Measurements from ENCODE around the gene DEGS2. TPM values are rescaled to one million over a fixed set of nuclear protein-coding genes. Genes with fewer than 3 reads are reported as not detected.
A peak's percentile ranks its signal among the peaks of the same experiment; 100 is the strongest.

DEGS2 gene
- total RNA-seq, 1 experiment from 2014 or later: 0.07 TPM

DNA sequence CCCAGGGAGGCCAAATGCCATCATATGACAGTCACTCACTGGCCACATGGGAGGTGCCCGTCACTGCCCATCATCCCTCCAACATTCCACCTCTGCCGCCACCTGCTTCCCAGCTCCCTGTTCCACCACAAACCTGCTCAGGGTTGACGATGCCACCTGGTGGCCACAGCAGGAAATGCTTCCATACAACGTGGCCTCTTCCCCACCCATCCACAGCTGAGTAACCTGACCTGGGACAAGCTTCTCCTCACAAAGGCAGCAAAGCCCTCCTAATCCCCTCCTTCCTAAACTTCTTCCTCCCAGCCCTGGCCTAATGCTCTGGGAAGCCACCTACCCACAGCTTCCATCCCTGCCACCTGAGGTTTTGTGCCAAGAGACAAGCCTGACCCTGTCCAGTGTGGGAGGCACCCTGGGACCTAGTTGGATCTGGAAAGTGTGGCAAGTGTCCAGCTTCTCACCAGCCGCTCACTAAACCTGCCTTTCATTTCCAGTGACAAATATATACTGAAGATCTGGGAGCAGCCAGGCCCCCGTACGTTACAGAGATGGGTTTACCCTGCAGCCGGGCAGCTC lies 4.3 kb downstream of the DEGS2 start:
- BruUV-seq (replicated peaks): no TSS peak
- peak; percentile 45 for DNase-seq (ENCODE audit: unreplicated experiment)
- intact Hi-C loops (cut with micrococcal nuclease): loop anchor here (1.0 kb wide), 1 partner anchor 83 kb away; no protein-coding TSS in a partner anchor
- no peaks in the 10 kb centered on the region for H3K4me1 Mint-ChIP-seq (ENCODE audit: insufficient read depth, unreplicated experiment)
- H3K27ac Mint-ChIP-seq (ENCODE audit: low read depth, unreplicated experiment): no peak overlapping the region
- H3K4me3 Mint-ChIP-seq (ENCODE audit: unreplicated experiment): no peak overlapping the region
- ChIA-PET CTCF (interaction anchor here (0.6 to 3.5 kb wide), 11 partner anchors 33 to 1575 kb away, joined by 3 to 14 read pairs (median 3); no protein-coding TSS in a partner anchor), POLR2A (interaction anchor here (0.9 to 1.1 kb wide), 2 partner anchors 82 to 124 kb away, joined by 3 read pairs; no protein-coding TSS in a partner anchor)
- peaks cover 10% of the 10 kb centered on the region for H3K36me3 Mint-ChIP-seq (ENCODE audit: insufficient read depth, unreplicated experiment)
- H3K27me3 Mint-ChIP-seq (ENCODE audit: insufficient read depth, unreplicated experiment): no peaks in the 10 kb centered on the region
- TF ChIP-seq, protein P1, sequence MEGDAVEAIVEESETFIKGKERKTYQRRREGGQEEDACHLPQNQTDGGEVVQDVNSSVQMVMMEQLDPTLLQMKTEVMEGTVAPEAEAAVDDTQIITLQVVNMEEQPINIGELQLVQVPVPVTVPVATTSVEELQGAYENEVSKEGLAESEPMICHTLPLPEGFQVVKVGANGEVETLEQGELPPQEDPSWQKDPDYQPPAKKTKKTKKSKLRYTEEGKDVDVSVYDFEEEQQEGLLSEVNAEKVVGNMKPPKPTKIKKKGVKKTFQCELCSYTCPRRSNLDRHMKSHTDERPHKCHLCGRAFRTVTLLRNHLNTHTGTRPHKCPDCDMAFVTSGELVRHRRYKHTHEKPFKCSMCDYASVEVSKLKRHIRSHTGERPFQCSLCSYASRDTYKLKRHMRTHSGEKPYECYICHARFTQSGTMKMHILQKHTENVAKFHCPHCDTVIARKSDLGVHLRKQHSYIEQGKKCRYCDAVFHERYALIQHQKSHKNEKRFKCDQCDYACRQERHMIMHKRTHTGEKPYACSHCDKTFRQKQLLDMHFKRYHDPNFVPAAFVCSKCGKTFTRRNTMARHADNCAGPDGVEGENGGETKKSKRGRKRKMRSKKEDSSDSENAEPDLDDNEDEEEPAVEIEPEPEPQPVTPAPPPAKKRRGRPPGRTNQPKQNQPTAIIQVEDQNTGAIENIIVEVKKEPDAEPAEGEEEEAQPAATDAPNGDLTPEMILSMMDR (IDR thresholded peaks at IDR 0.05; ENCODE audit: unreplicated experiment): peak; percentile 71
- H3K9me3 Mint-ChIP-seq (ENCODE audit: unreplicated experiment): peaks cover 7% of the 10 kb centered on the region

DNA sequence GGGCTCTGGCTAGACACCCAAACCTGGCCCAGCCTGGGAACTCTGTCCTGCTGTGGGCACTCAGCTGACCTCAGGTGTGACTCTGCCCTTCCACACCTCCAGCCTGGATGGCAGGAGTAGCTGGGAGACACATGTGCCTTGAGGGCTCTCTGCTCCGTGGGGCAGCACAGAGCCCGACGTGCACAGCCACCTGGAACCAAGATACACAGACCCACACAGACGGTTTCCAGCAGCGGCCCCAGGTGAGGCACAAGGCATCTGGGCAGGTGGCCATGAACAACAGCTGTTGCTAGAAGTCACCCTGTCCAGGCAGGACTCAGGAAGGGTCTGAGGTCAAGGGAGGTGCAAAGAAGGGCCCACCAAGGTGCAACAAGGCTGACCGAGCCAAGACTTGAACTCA lies 5.9 kb downstream of the DEGS2 start:
- H3K36me3 Mint-ChIP-seq (ENCODE audit: insufficient read depth, unreplicated experiment): peaks cover 10% of the 10 kb centered on the region
- H3K4me3 Mint-ChIP-seq (ENCODE audit: unreplicated experiment): no peak overlapping the region
- peaks cover 7% of the 10 kb centered on the region for H3K9me3 Mint-ChIP-seq (ENCODE audit: unreplicated experiment)
- TF ChIP-seq, protein P1 (IDR thresholded peaks at IDR 0.05; ENCODE audit: unreplicated experiment): no peak
- POLR2A ChIA-PET: interaction anchor here (1.1 kb wide), 1 partner anchor 21 kb away, joined by 4 read pairs; no protein-coding TSS in a partner anchor
- CTCF ChIA-PET: interaction anchor here (0.7 kb wide), 1 partner anchor 72 kb away, joined by 3 read pairs; no protein-coding TSS in a partner anchor
- intact Hi-C loops (cut with micrococcal nuclease): no loop called here
- H3K27ac Mint-ChIP-seq (ENCODE audit: low read depth, unreplicated experiment): no peak overlapping the region
- no peaks in the 10 kb centered on the region for H3K4me1 Mint-ChIP-seq (ENCODE audit: insufficient read depth, unreplicated experiment)
- no peak for DNase-seq (ENCODE audit: unreplicated experiment)
- no peaks in the 10 kb centered on the region for H3K27me3 Mint-ChIP-seq (ENCODE audit: insufficient read depth, unreplicated experiment)
- BruUV-seq (replicated peaks): no TSS peak

DNA sequence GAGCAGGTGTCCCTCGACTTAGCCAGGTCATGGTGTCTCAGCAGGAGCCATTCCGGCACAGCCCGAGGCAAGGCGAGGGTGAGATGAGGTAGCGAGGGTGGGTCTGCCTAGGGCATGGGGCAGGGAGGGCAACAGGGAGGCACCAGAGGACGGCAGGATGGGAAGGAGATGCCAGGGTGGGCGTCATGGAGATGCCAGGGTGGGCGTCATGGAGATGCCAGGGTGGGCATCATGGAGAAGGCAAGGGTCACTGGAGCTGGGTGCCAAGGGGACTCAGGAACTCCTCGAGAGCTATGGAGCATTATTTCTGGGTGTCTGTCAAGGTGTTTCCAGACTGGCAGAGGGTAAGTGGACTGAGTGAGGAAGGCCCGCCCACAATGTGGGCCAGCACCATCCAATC lies 7.4 kb downstream of the DEGS2 start:
- H3K27me3 Mint-ChIP-seq (ENCODE audit: insufficient read depth, unreplicated experiment): no peaks in the 10 kb centered on the region
- BruUV-seq (replicated peaks): no TSS peak
- H3K36me3 Mint-ChIP-seq (ENCODE audit: insufficient read depth, unreplicated experiment): peaks cover 4% of the 10 kb centered on the region
- TF ChIP-seq, protein P1 (IDR thresholded peaks at IDR 0.05; ENCODE audit: unreplicated experiment): no peak
- POLR2A ChIA-PET: interaction anchor here (0.6 kb wide), 1 partner anchor 11 kb away, joined by 3 read pairs; no protein-coding TSS in a partner anchor
- no peak for DNase-seq (ENCODE audit: unreplicated experiment)
- intact Hi-C loops (cut with micrococcal nuclease): no loop called here
- no peak overlapping the region for H3K4me3 Mint-ChIP-seq (ENCODE audit: unreplicated experiment)
- H3K27ac Mint-ChIP-seq (ENCODE audit: low read depth, unreplicated experiment): no peak overlapping the region
- no peaks in the 10 kb centered on the region for H3K4me1 Mint-ChIP-seq (ENCODE audit: insufficient read depth, unreplicated experiment)
- CTCF ChIA-PET: interaction anchor here (0.6 to 1.3 kb wide), 6 partner anchors 9 to 180 kb away, joined by 3 to 6 read pairs (median 4); no protein-coding TSS in a partner anchor
- H3K9me3 Mint-ChIP-seq (ENCODE audit: unreplicated experiment): peaks cover 7% of the 10 kb centered on the region

DNA sequence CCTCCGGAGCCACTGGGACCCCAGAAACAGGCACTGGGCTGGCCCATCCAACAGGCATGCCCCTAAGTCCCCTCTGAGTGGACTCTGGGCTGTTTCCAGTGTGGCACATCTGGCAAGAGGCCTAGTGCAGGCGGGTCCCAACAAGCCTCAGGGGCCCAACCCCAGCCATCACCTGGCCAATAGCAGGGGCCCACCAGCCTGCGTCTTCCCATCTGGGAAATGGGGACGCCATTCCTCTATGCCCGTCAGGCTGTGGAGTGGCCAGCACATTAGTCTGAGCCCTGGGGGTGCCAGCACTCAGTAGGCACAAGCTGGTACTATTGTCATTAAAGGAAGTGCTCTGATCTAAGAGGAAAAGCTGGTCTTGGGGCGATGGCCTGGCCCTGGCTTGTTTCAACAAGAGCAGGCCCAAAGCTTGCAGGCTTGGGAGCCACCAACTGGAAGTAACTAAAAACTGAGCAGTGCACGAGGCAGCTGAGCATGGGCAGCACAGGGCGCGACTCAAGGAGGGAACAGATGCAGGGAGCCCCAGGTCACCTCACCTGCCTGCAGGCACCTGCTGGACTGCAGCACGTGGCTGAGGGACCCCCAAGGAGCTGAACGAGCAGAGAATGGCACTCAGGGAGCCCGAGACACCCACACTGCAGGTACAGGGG lies 8.4 kb downstream of the DEGS2 start:
- Mint-ChIP-seq H3K4me3 (ENCODE audit: unreplicated experiment) (no peak overlapping the region), H3K36me3 (ENCODE audit: insufficient read depth, unreplicated experiment) (peaks cover 4% of the 10 kb centered on the region), H3K4me1 (ENCODE audit: insufficient read depth, unreplicated experiment) (no peaks in the 10 kb centered on the region), H3K27ac (ENCODE audit: low read depth, unreplicated experiment) (no peak overlapping the region), H3K9me3 (ENCODE audit: unreplicated experiment) (peaks cover 7% of the 10 kb centered on the region), H3K27me3 (ENCODE audit: insufficient read depth, unreplicated experiment) (no peaks in the 10 kb centered on the region)
- ChIA-PET CTCF (interaction anchor here (0.5 to 1.4 kb wide), 9 partner anchors 23 to 179 kb away, joined by 3 to 6 read pairs (median 4); no protein-coding TSS in a partner anchor), POLR2A (no interaction called here)
- TF ChIP-seq, protein P1 (IDR thresholded peaks at IDR 0.05; ENCODE audit: unreplicated experiment): no peak
- BruUV-seq (replicated peaks): no TSS peak
- intact Hi-C loops (cut with micrococcal nuclease): no loop called here
- DNase-seq (ENCODE audit: unreplicated experiment): peak; percentile 49

Measured in MCF 10A (cell line).